ENCODE data around the gene SHC4. TPM values are rescaled to one million over a fixed set of nuclear protein-coding genes. Genes with fewer than 3 reads are reported as not detected.

Gene SHC4
- total and polyA plus RNA-seq, 2 of the 13 experiments (the other 11 are each of a cell fraction or from before 2014, with no cell fraction given) = 0.04 TPM; not detected in 1

DNA sequence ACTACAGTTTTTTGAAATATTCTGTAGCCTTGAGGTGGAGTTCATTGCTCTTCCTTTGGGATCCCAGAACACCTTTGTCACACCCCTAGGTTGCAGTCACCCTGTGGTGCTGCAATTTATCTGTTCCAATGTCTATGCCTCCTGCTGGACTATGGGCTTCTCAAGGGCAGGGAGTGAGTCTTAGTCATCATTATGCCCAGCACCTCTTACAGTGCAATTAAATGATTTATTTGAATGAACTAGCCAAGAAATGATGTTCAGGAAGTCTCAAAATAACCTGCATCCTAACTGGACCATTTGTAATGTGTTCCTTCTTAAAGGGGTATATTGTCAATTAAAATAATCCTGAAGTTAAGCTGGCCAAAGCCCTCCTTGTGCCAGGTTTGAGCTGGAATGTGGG, 28.5 kb downstream of the SHC4 start:
- ATAC-seq = no peak
- in situ Hi-C loops (cut with HindIII; ENCODE audit: extremely low pct_ligation_motif_present, low pct_unique_long_range_greater_than_20kb) (no loop called here), intact Hi-C loops (cut with micrococcal nuclease; ENCODE audit: unreplicated experiment) (no loop called here)
- H3K4me1 ChIP-seq (ENCODE audit: insufficient read depth, low read length) = no peaks in the 10 kb centered on the region
- DNase-seq (ENCODE audit: low spot score) = no peak
- H3K79me2 ChIP-seq (ENCODE audit: insufficient read depth, low read length) = no peaks in the 10 kb centered on the region
- H3K4me2 ChIP-seq (ENCODE audit: low read depth, low read length) = no peak overlapping the region
- POLR2A ChIA-PET = no interaction called here
- no TSS peak for BruUV-seq (replicated peaks)
- FAIRE-seq = no peak
- CTCF ChIA-PET (ENCODE audit: low intra/inter-chr PET ratio, low total read pairs) = no interaction called here
- no peaks in the 10 kb centered on the region for H3K27me3 ChIP-seq (ENCODE audit: control insufficient read depth in 1 of 2, insufficient read depth in 2 of 2, low read length in 2 of 2)
- no peak overlapping the region for H3K9ac ChIP-seq (ENCODE audit: insufficient read depth, low read depth, low read length)
- TF ChIP-seq NR0B2 (CRISPR knock-in tag; IDR thresholded peaks at IDR 0.05) = no peak
- TF ChIP-seq GFI1 (CRISPR knock-in tag; IDR thresholded peaks at IDR 0.05; ENCODE audit: borderline replicate concordance) = no peak
- TF ChIP-seq, protein P1, sequence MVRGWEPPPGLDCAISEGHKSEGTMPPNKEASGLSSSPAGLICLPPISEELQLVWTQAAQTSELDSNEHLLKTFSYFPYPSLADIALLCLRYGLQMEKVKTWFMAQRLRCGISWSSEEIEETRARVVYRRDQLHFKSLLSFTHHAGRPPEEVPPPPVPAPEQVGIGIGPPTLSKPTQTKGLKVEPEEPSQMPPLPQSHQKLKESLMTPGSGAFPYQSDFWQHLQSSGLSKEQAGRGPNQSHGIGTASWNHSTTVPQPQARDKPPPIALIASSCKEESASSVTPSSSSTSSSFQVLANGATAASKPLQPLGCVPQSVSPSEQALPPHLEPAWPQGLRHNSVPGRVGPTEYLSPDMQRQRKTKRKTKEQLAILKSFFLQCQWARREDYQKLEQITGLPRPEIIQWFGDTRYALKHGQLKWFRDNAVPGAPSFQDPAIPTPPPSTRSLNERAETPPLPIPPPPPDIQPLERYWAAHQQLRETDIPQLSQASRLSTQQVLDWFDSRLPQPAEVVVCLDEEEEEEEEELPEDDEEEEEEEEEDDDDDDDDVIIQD (CRISPR knock-in tag; IDR thresholded peaks at IDR 0.05; ENCODE audit: low read depth) = no peak
- TF ChIP-seq ZNF546 (CRISPR knock-in tag; conservative IDR thresholded peaks at IDR 0.05) = no peak
- TF ChIP-seq ZNF558 (CRISPR knock-in tag; IDR thresholded peaks at IDR 0.05; ENCODE audit: borderline replicate concordance) = no peak
- TF ChIP-seq, protein P2, sequence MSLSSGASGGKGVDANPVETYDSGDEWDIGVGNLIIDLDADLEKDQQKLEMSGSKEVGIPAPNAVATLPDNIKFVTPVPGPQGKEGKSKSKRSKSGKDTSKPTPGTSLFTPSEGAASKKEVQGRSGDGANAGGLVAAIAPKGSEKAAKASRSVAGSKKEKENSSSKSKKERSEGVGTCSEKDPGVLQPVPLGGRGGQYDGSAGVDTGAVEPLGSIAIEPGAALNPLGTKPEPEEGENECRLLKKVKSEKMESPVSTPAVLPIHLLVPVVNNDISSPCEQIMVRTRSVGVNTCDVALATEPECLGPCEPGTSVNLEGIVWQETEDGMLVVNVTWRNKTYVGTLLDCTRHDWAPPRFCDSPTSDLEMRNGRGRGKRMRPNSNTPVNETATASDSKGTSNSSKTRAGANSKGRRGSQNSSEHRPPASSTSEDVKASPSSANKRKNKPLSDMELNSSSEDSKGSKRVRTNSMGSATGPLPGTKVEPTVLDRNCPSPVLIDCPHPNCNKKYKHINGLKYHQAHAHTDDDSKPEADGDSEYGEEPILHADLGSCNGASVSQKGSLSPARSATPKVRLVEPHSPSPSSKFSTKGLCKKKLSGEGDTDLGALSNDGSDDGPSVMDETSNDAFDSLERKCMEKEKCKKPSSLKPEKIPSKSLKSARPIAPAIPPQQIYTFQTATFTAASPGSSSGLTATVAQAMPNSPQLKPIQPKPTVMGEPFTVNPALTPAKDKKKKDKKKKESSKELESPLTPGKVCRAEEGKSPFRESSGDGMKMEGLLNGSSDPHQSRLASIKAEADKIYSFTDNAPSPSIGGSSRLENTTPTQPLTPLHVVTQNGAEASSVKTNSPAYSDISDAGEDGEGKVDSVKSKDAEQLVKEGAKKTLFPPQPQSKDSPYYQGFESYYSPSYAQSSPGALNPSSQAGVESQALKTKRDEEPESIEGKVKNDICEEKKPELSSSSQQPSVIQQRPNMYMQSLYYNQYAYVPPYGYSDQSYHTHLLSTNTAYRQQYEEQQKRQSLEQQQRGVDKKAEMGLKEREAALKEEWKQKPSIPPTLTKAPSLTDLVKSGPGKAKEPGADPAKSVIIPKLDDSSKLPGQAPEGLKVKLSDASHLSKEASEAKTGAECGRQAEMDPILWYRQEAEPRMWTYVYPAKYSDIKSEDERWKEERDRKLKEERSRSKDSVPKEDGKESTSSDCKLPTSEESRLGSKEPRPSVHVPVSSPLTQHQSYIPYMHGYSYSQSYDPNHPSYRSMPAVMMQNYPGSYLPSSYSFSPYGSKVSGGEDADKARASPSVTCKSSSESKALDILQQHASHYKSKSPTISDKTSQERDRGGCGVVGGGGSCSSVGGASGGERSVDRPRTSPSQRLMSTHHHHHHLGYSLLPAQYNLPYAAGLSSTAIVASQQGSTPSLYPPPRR (CRISPR knock-in tag; IDR thresholded peaks at IDR 0.05; ENCODE audit: borderline replicate concordance) = no peak
- TF ChIP-seq ZMAT3 (CRISPR knock-in tag; conservative IDR thresholded peaks at IDR 0.05) = no peak
- TF ChIP-seq EEA1 (CRISPR knock-in tag; IDR thresholded peaks at IDR 0.05; ENCODE audit: borderline replicate concordance) = no peak
- no peak for TF ChIP-seq HES4 (CRISPR knock-in tag; IDR thresholded peaks at IDR 0.05; ENCODE audit: borderline replicate concordance)
- TF ChIP-seq ZNF562 (CRISPR knock-in tag; IDR thresholded peaks at IDR 0.05; ENCODE audit: borderline replicate concordance) = no peak
- TF ChIP-seq, protein P3, sequence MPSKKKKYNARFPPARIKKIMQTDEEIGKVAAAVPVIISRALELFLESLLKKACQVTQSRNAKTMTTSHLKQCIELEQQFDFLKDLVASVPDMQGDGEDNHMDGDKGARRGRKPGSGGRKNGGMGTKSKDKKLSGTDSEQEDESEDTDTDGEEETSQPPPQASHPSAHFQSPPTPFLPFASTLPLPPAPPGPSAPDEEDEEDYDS (CRISPR knock-in tag; IDR thresholded peaks at IDR 0.05) = no peak
- no peak for TF ChIP-seq DBP (CRISPR knock-in tag; IDR thresholded peaks at IDR 0.05; ENCODE audit: not compliant biosample characterization)
- TF ChIP-seq ZNF740 (CRISPR knock-in tag; IDR thresholded peaks at IDR 0.05) = no peak
- TF ChIP-seq RNF2 (conservative IDR thresholded peaks at IDR 0.05; ENCODE audit: low read depth) = no peak
- H3K36me3 ChIP-seq (replicated peaks in 1 of 2; ENCODE audit: control insufficient read depth in 1 of 2, insufficient read depth in 2 of 2, low read length in 2 of 2) = no peaks in the 10 kb centered on the region
- H3K27ac ChIP-seq (ENCODE audit: extremely low read length, insufficient read depth, low read length) = no peak overlapping the region
- H3K9me3 ChIP-seq (ENCODE audit: low read length) = no peaks in the 10 kb centered on the region
- H4K20me1 ChIP-seq (ENCODE audit: insufficient read depth, low read length) = no peaks in the 10 kb centered on the region
- no peak overlapping the region for H3K4me3 ChIP-seq (replicated peaks in 1 of 3; ENCODE audit: insufficient read depth in 1 of 3, low read depth in 2 of 3, low read length in 3 of 3)
- H2AFZ ChIP-seq (ENCODE audit: low read length) = no peak overlapping the region
